HepG2 (cell line): ENCODE measurements around the gene UNC50. TPM values are rescaled to one million over a fixed set of nuclear protein-coding genes. Genes with fewer than 3 reads are reported as not detected.

Experiments used
- ATAC-seq: fragments of 200-7000 bp; cut with Tn5 transposase; 3 replicates; pipeline ENCODE4 v1.9.1; 2020; ENCODE audit warnings: mild to moderate bottlenecking, moderate library complexity
- BruUV-seq: library from RNA; stranded (reverse); fragments of 400-500 nt; replicated peaks from 2 replicates; lab custom pipeline; 2021; lab: Mats Ljungman, UMichigan
- CTCF ChIA-PET: fragments of 300-600 bp; formaldehyde crosslinking; extraction: SDS; loops from one replicate; lab custom pipeline; 2021; ENCODE audit warnings: low total read pairs, inconsistent platforms, low intra/inter-chr PET ratio; lab: Yijun Ruan, JAX
- POLR2A ChIA-PET: fragments of 350-600 bp; sonication (Branson Sonifier 250); formaldehyde crosslinking; loops from one replicate; lab custom pipeline; 2020; ENCODE audit warnings: antibody characterized with exemption, inconsistent platforms; lab: Yijun Ruan, JAX
- DNase-seq: peaks from one replicate; pipeline ENCODE4 v3.0.0-alpha.2; 2015; ENCODE audit warnings: low spot score
- FAIRE-seq: peaks from 3 replicates; lab custom pipeline; 2011; peaks lifted over from hg19 to GRCh38; lab: Jason Lieb, UNC
- H2AFZ ChIP-seq: one replicate; pipeline ENCODE4 v1.6.1; 2011; ENCODE audit warnings: low read length, inconsistent platforms
- H3K27ac ChIP-seq: fragments of 300-600 bp; 3 replicates; pipeline ENCODE4 v1.8.0; 2011; ENCODE audit warnings: mixed run types, mild to moderate bottlenecking, mixed read lengths, low read length, inconsistent platforms; ENCODE audit not compliant: insufficient read depth; ENCODE audit errors: extremely low read length
- H3K27me3 ChIP-seq, 2 experiments: fragments of 200-600 bp in 1 of 2; 2 replicates in 1 of 2; 3 replicates in 1 of 2; pipeline versions ENCODE4 v1.6.0 to v1.8.0; 2011; ENCODE audit warnings: low read length in 2 of 2, mild to moderate bottlenecking in 2 of 2, moderate library complexity in 2 of 2, inconsistent platforms in 1 of 2; ENCODE audit not compliant: insufficient read depth in 2 of 2, control insufficient read depth in 1 of 2
- H3K36me3 ChIP-seq, 2 experiments: fragments of 200-600 bp in 1 of 2; replicated peaks in 1 of 2; 2 replicates in 1 of 2; 3 replicates in 1 of 2; pipeline versions ENCODE4 v1.5.1 to v1.8.0; 2011; ENCODE audit warnings: low read length in 2 of 2, inconsistent platforms in 1 of 2; ENCODE audit not compliant: insufficient read depth in 2 of 2, control insufficient read depth in 1 of 2
- H3K4me1 ChIP-seq: 2 replicates; pipeline ENCODE4 v1.5.1; 2012; ENCODE audit warnings: low read length, inconsistent platforms; ENCODE audit not compliant: insufficient read depth
- H3K4me2 ChIP-seq: 2 replicates; pipeline ENCODE4 v1.6.0; 2011; ENCODE audit warnings: low read depth, low read length, inconsistent platforms
- H3K4me3 ChIP-seq, 3 experiments: fragments of 200-600 bp in 1 of 3; sonication (generic), shearing (Covaris generic) in 1 of 3; replicated peaks in 1 of 3; 2 replicates each; pipeline ENCODE4 v1.5.1; 2011 to 2016; ENCODE audit warnings: low read length in 3 of 3, inconsistent platforms in 2 of 3, low read depth in 2 of 3, mild to moderate bottlenecking in 2 of 3, control low read depth in 1 of 3, mixed read lengths in 1 of 3; ENCODE audit not compliant: insufficient read depth in 1 of 3
- H3K79me2 ChIP-seq: one replicate; pipeline ENCODE4 v1.6.1; 2011; ENCODE audit warnings: low read length, inconsistent platforms; ENCODE audit not compliant: insufficient read depth
- H3K9ac ChIP-seq: 2 replicates; pipeline ENCODE4 v1.6.0; 2011; ENCODE audit warnings: mild to moderate bottlenecking, low read depth, low read length, inconsistent platforms; ENCODE audit not compliant: insufficient read depth
- H3K9me3 ChIP-seq: 2 replicates; pipeline ENCODE4 v1.5.1; 2012; ENCODE audit warnings: mild to moderate bottlenecking, low read length
- H4K20me1 ChIP-seq: 2 replicates; pipeline ENCODE4 v1.6.0; 2011; ENCODE audit warnings: inconsistent platforms, mild to moderate bottlenecking, low read length, moderate library complexity; ENCODE audit not compliant: insufficient read depth
- AFF4 ChIP-seq: sonication (generic); formaldehyde crosslinking; IDR thresholded peaks from 2 replicates; pipeline ENCODE4 v1.4.0; 2020; ENCODE audit warnings: missing genetic modification reagents
- BRCA1 ChIP-seq: sonication (generic); formaldehyde crosslinking; IDR thresholded peaks from 2 replicates; pipeline ENCODE4 v1.4.0; 2020; ENCODE audit warnings: missing genetic modification reagents
- RBM22 ChIP-seq: fragments of 200-400 bp; formaldehyde crosslinking; optimal IDR thresholded peaks from 2 replicates; pipeline ENCODE3; 2017; ENCODE audit warnings: mild to moderate bottlenecking, low read length, moderate library complexity
- TSC22D2 ChIP-seq: sonication (generic); formaldehyde crosslinking; IDR thresholded peaks from 2 replicates; pipeline ENCODE4 v1.5.1; 2020; ENCODE audit warnings: missing genetic modification reagents, mild to moderate bottlenecking, borderline replicate concordance
- ZNF256 ChIP-seq: sonication (generic); formaldehyde crosslinking; conservative IDR thresholded peaks from 2 replicates; pipeline ENCODE4 v1.4.0; 2020; ENCODE audit warnings: missing genetic modification reagents
- ZSCAN31 ChIP-seq: sonication (generic); formaldehyde crosslinking; IDR thresholded peaks from 2 replicates; pipeline ENCODE4 v1.5.0; 2020; ENCODE audit warnings: low read depth, mild to moderate bottlenecking, missing genetic modification reagents
- WGBS: methylation state at CpG from one replicate; pipeline ENCODE4 v1.1.6; 2017; ENCODE audit warnings: low lambda C conversion rate; 5-methylcytosine and 5-hydroxymethylcytosine counted together
- in situ Hi-C: cut with HindIII; loops from 2 replicates; pipeline ENCODE4 v1.10.0; 2017; ENCODE audit warnings: low pct_unique_long_range_greater_than_20kb; ENCODE audit not compliant: extremely low pct_ligation_motif_present
- intact Hi-C: fragments of 100-400 bp; cut with micrococcal nuclease; formaldehyde crosslinking; loops from one replicate; pipeline ENCODE4 v1.10.0; 2022; ENCODE audit not compliant: unreplicated experiment
- polyA plus RNA-seq, 8 experiments: library from polyadenylated mRNA; depleted of rRNA in 3 of 8; stranded (reverse) in 7 of 8; unstranded in 1 of 8; fragments of >200 nt; fragmentation: Illumina TruSeq in 4 of 8; extraction: Trizol in 4 of 8; gene quantifications; 2 replicates each; pipeline versions ENCODE4 v1.2.1 to v1.2.3, GENCODE V29; 2011 to 2016; ENCODE audit warnings: low read depth in 4 of 8, missing spikeins in 1 of 8, mixed read lengths in 1 of 8; ENCODE audit not compliant: insufficient read depth in 1 of 8
- total RNA-seq, 5 experiments: library from RNA; depleted of rRNA; stranded (reverse); fragments of >200 nt; fragmentation: Illumina TruSeq; extraction: Trizol; gene quantifications; 2 replicates each; pipeline ENCODE4 v1.2.3, GENCODE V29; 2016; ENCODE audit warnings: low read depth in 1 of 5
- TF ChIP-seq, protein P1 (sequence below): sonication (generic); formaldehyde crosslinking; IDR thresholded peaks from 2 replicates; pipeline ENCODE4 v1.8.0; 2022; ENCODE audit warnings: mild to moderate bottlenecking, missing genetic modification reagents, moderate library complexity
- TF ChIP-seq, protein P2 (sequence below): sonication (generic); formaldehyde crosslinking; IDR thresholded peaks from 2 replicates; pipeline ENCODE4 v1.5.1; 2020; ENCODE audit warnings: missing genetic modification reagents, mild to moderate bottlenecking, borderline replicate concordance

Gene UNC50
- total and polyA plus RNA-seq, 2 of the 13 experiments (the other 11 are each of a cell fraction or from before 2014, with no cell fraction given), result 92.6 to 95.6 TPM

DNA sequence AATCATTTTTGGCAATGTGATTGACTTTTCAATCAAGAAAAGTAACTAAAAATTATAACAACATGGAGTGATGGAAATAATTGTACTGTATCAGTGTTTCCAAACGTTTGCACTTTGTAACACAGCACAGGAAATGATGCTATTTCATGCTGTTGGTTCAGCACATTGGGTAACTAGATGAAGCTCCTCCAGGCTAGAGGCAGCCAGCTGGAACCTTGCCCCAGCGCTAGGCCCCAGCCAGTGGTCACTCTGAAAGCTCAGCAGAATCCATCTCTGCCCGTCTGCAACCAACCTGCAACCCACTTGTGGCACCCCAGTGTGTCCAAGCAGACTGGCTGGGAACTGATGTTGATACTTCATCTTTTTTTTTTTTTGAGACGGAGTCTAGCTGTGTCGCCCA lies 15.3 kb downstream of the UNC50 start (continued):
- TF ChIP-seq AFF4 (no peak), ZSCAN31 (no peak), BRCA1 (CRISPR knock-in tag) (no peak), ZNF256 (CRISPR knock-in tag) (no peak)
- TF ChIP-seq, protein P1, sequence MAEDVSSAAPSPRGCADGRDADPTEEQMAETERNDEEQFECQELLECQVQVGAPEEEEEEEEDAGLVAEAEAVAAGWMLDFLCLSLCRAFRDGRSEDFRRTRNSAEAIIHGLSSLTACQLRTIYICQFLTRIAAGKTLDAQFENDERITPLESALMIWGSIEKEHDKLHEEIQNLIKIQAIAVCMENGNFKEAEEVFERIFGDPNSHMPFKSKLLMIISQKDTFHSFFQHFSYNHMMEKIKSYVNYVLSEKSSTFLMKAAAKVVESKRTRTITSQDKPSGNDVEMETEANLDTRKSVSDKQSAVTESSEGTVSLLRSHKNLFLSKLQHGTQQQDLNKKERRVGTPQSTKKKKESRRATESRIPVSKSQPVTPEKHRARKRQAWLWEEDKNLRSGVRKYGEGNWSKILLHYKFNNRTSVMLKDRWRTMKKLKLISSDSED, result no peak

DNA sequence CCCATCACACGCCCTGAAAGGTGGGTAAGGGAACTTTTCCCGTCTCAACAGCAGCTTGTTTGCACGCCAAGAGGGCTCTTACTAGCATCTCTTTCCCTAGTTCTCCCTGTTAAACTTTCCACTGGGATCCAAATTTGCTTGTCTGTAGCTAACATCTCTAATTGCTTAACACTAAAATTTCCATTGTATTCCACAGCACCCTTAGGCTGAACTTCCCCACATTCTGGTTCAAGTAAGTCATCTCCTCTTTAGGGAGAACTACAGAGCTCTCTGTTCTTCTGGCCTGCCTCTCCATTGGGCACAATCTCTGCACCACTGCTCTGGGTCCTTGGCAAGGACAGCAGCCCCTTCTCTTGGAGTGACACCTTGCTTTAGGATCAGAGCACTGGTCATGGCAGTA lies 24.0 kb downstream of the UNC50 start:
- H3K79me2 ChIP-seq, result no peaks in the 10 kb centered on the region
- H4K20me1 ChIP-seq, result no peaks in the 10 kb centered on the region
- TF ChIP-seq TSC22D2 (CRISPR knock-in tag) (no peak), RBM22 (peak; percentile 49)
- TF ChIP-seq, protein P2, sequence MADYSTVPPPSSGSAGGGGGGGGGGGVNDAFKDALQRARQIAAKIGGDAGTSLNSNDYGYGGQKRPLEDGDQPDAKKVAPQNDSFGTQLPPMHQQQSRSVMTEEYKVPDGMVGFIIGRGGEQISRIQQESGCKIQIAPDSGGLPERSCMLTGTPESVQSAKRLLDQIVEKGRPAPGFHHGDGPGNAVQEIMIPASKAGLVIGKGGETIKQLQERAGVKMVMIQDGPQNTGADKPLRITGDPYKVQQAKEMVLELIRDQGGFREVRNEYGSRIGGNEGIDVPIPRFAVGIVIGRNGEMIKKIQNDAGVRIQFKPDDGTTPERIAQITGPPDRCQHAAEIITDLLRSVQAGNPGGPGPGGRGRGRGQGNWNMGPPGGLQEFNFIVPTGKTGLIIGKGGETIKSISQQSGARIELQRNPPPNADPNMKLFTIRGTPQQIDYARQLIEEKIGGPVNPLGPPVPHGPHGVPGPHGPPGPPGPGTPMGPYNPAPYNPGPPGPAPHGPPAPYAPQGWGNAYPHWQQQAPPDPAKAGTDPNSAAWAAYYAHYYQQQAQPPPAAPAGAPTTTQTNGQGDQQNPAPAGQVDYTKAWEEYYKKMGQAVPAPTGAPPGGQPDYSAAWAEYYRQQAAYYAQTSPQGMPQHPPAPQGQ (CRISPR knock-in tag), result no peak
- DNase-seq (no peak), FAIRE-seq (no peak), ATAC-seq (no peak)
- no peak overlapping the region for H3K27ac ChIP-seq
- H3K4me3 ChIP-seq, result no peak overlapping the region
- no TSS peak for BruUV-seq
- intact Hi-C loops (no loop called here), in situ Hi-C loops (no loop called here)
- no peaks in the 10 kb centered on the region for H3K27me3 ChIP-seq
- H3K4me2 ChIP-seq, result no peak overlapping the region
- no peaks in the 10 kb centered on the region for H3K4me1 ChIP-seq
- ChIA-PET POLR2A (no interaction called here), CTCF (no interaction called here)
- H2AFZ ChIP-seq, result no peak overlapping the region
- H3K36me3 ChIP-seq, result peaks cover 21 to 62% of the 10 kb centered on the region in 2 experiments
- 100% methylated on average over 3 of the region's 3 CpGs for WGBS
- H3K9ac ChIP-seq, result no peak overlapping the region
- H3K9me3 ChIP-seq, result no peaks in the 10 kb centered on the region
